DND-41 (cell line): ENCODE measurements around the gene CIRBP.

Source experiments
- ATAC-seq: fragments of 200-7000 bp; cut with Tn5 transposase; 3 replicates; pipeline ENCODE4 v1.9.1; 2021; ENCODE audit warnings: low read depth; ENCODE audit not compliant: insufficient read depth
- DNase-seq: peaks from one replicate; pipeline ENCODE4 v3.0.0-alpha.2; 2020
- H2AFZ ChIP-seq: 2 replicates; pipeline ENCODE4 v1.6.0; 2012; ENCODE audit warnings: low read depth, low read length
- H3K27ac ChIP-seq: 2 replicates; pipeline ENCODE4 v1.5.1; 2012; ENCODE audit warnings: low read length, inconsistent platforms
- H3K27me3 ChIP-seq: fragments of 200-600 bp; sonication (generic); 2 replicates; pipeline ENCODE4 v1.6.0; 2012; ENCODE audit warnings: low read length, mild to moderate bottlenecking, inconsistent platforms; ENCODE audit not compliant: insufficient read depth, poor library complexity
- H3K36me3 ChIP-seq: 2 replicates; pipeline ENCODE4 v1.5.1; 2012; ENCODE audit warnings: low read length, inconsistent platforms; ENCODE audit not compliant: insufficient read depth
- H3K4me1 ChIP-seq: 2 replicates; pipeline ENCODE4 v1.5.1; 2012; ENCODE audit warnings: mild to moderate bottlenecking, low read length; ENCODE audit not compliant: insufficient read depth
- H3K4me2 ChIP-seq: 2 replicates; pipeline ENCODE4 v1.6.0; 2012; ENCODE audit warnings: mild to moderate bottlenecking, moderate library complexity, low read length, inconsistent platforms; ENCODE audit not compliant: insufficient read depth
- H3K4me3 ChIP-seq, 2 experiments: fragments of 200-600 bp in 1 of 2; shearing (Covaris generic) in 1 of 2; 2 replicates each; pipeline ENCODE4 v1.5.1; 2012 to 2016; ENCODE audit warnings: inconsistent platforms in 2 of 2, low read length in 2 of 2, mild to moderate bottlenecking in 2 of 2, low read depth in 1 of 2, moderate library complexity in 1 of 2
- H3K79me2 ChIP-seq: 2 replicates; pipeline ENCODE4 v1.6.0; 2012; ENCODE audit warnings: low read length, inconsistent platforms; ENCODE audit not compliant: insufficient read depth
- H3K9ac ChIP-seq: 2 replicates; pipeline ENCODE4 v1.6.0; 2012; ENCODE audit warnings: low read depth, mild to moderate bottlenecking, inconsistent platforms, low read length, moderate library complexity
- H3K9me3 ChIP-seq: 2 replicates; pipeline ENCODE4 v1.5.1; 2012; ENCODE audit warnings: low read length, moderate library complexity, mild to moderate bottlenecking, inconsistent platforms; ENCODE audit not compliant: insufficient read depth, severe bottlenecking
- H4K20me1 ChIP-seq: 2 replicates; pipeline ENCODE4 v1.6.0; 2012; ENCODE audit warnings: low read length; ENCODE audit not compliant: insufficient read depth
- CTCF ChIP-seq: IDR thresholded peaks from 2 replicates; pipeline ENCODE4 v1.5.1; 2012; ENCODE audit warnings: borderline replicate concordance, low read length, moderate library complexity, mild to moderate bottlenecking; ENCODE audit not compliant: poor library complexity, severe bottlenecking; ENCODE audit errors: extremely low read depth
- EZH2 ChIP-seq: IDR thresholded peaks from 3 replicates; pipeline ENCODE4 v1.6.1; 2012; ENCODE audit warnings: borderline replicate concordance, low read depth, mild to moderate bottlenecking, moderate library complexity, low read length, inconsistent platforms; ENCODE audit not compliant: severe bottlenecking

The CIRBP gene

GRCh38 chr19:1324249-1324805 lies 55.2 kb downstream of the CIRBP start:
- Histone ChIP-seq H3K36me3 (no peaks in the 10 kb centered on the region), H2AFZ (no peak overlapping the region), H3K4me3 (no peak overlapping the region), H3K4me2 (no peak overlapping the region), H3K27ac (no peak overlapping the region), H3K4me1 (no peaks in the 10 kb centered on the region), H3K27me3 (peaks cover 3% of the 10 kb centered on the region), H3K9me3 (no peaks in the 10 kb centered on the region), H3K9ac (no peak overlapping the region), H4K20me1 (no peaks in the 10 kb centered on the region), H3K79me2 (no peaks in the 10 kb centered on the region)
- no peak for DNase-seq
- TF ChIP-seq EZH2 (no peak), CTCF (no peak)
- ATAC-seq = no peak
